HG02763 (cell line): ENCODE data around the gene KLHL30.

ENCODE experiments used
- ATAC-seq: cut with Tn5 transposase; IDR thresholded peaks from one replicate; pipeline ENCODE4 v1.9.1; 2021; ENCODE audit warnings: mild to moderate bottlenecking, moderate library complexity; ENCODE audit not compliant: unreplicated experiment

KLHL30 gene

GRCh38 chr2:238138331-238139195 is at the start of gene KLHL30:
KLHL30 (plus strand) TSS chr2:238138668; CDS start chr2:238140755, 2,087 bp downstream.
- ATAC-seq = no peak

DNA sequence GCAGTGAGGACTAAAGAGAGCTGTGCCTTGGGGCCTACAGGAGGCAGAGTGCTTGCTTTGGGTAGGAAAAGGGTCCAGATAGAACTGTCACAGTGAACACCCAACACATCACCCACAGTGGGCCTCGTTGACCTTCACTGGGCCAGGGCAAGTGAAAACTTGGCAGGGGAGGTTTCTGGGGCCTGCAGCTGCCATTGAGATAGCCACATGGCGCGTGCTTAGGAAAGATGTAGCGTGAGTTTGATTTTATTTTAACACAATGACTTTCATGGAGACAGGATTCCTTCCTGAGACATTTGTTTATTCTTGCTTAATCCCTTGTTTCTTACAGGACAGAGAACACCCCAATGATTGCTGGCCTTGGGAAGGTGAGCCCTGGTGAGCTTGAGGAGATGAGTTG is 47.6 kb upstream of the KLHL30 start:
- ATAC-seq = no peak

- ATAC-seq = no peak
Observed at GRCh38 chr2:238091436-238092060, 46.9 kb upstream of the KLHL30 start.

- ATAC-seq = no peak
Observed at GRCh38 chr2:238092486-238093035, 45.9 kb upstream of the KLHL30 start.

GRCh38 chr2:238093181-238094140 is 45.0 kb upstream of the KLHL30 start:
- ATAC-seq = no peak

- ATAC-seq = no peak
Observed at GRCh38 chr2:238094438-238095022, 43.9 kb upstream of the KLHL30 start.

- no peak for ATAC-seq
Observed at GRCh38 chr2:238095143-238095542, 43.3 kb upstream of the KLHL30 start.

GRCh38 chr2:238096311-238097011 is 42.0 kb upstream of the KLHL30 start:
- no peak for ATAC-seq

- ATAC-seq = no peak
Observed at GRCh38 chr2:238097201-238097987, 41.1 kb upstream of the KLHL30 start.

- no peak for ATAC-seq
Observed at GRCh38 chr2:238097988-238098871, 40.2 kb upstream of the KLHL30 start.

GRCh38 chr2:238098901-238099713 is 39.4 kb upstream of the KLHL30 start:
- ATAC-seq = no peak

DNA sequence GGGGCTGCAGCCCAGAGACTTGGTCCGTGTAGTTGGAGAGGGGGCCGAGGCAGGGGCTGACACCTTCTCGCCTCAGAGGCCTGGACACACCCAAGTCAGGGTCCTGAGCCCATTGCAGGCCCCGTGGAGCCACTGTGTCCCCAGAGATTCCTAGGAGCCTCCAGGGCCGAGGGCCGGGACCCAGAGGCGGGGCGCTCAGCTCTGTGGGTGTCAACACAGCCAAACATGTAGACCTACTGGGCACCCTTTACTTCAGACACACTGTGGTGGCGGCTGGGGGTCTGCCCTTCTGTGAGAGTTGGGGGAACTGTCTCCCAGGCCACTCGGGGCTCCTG is 38.8 kb upstream of the KLHL30 start:
- ATAC-seq = no peak

DNA sequence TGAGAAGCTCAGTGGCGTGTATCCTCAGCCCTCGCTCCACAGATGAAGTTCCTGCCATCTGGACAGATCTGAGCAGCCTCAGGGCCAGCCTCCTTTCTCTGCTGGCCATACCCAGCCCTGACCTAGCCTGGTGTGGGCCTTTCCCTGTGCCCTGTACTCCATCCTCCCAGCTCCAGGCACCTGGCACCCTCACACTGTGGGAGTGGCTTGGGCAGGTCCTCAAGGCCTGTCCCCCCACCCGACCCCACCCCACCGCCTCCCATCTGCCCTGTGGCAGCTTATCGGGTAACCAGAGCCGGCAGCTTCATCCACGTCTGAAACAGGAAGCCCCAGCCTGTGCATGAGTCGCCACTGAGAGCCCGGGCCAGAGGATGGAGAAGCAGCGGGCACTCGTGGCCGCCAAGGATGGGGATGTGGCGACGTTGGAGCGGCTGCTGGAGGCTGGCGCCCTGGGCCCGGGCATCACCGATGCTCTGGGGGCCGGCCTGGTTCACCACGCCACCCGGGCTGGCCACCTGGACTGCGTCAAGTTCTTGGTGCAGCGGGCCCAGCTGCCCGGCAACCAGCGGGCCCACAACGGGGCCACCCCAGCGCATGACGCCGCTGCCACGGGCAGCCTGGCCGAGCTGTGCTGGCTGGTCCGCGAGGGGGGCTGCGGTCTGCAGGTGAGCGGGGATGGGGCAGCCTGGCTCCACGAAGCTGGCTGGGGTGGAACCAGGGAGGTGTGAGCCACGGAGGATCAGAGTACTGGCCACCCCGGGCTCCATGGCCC is 38.2 kb upstream of the KLHL30 start, which contains the start of gene ESPNL:
ESPNL (plus strand) TSS at position 292 of the 772 bp plus-strand sequence; CDS start at position 372, 80 bp downstream.
- no peak for ATAC-seq

- no peak for ATAC-seq
Observed at GRCh38 chr2:238100821-238101771, 37.4 kb upstream of the KLHL30 start.
